GM20431 (cell line): ENCODE measurements around the gene FCSK.
"Not testable (repeated sequence)": the region's sequence is repeated elsewhere in the genome, so short reads cannot be mapped to it uniquely, and the experiment has no call there.

ENCODE experiments used
- in situ Hi-C: fragments of 300-500 bp; cut with MseI, MboI; formaldehyde crosslinking; loops from one replicate; pipeline ENCODE4 v1.15.0; 2020; ENCODE audit warnings: low sequenced_read_pairs; ENCODE audit not compliant: unreplicated experiment

FCSK gene

DNA sequence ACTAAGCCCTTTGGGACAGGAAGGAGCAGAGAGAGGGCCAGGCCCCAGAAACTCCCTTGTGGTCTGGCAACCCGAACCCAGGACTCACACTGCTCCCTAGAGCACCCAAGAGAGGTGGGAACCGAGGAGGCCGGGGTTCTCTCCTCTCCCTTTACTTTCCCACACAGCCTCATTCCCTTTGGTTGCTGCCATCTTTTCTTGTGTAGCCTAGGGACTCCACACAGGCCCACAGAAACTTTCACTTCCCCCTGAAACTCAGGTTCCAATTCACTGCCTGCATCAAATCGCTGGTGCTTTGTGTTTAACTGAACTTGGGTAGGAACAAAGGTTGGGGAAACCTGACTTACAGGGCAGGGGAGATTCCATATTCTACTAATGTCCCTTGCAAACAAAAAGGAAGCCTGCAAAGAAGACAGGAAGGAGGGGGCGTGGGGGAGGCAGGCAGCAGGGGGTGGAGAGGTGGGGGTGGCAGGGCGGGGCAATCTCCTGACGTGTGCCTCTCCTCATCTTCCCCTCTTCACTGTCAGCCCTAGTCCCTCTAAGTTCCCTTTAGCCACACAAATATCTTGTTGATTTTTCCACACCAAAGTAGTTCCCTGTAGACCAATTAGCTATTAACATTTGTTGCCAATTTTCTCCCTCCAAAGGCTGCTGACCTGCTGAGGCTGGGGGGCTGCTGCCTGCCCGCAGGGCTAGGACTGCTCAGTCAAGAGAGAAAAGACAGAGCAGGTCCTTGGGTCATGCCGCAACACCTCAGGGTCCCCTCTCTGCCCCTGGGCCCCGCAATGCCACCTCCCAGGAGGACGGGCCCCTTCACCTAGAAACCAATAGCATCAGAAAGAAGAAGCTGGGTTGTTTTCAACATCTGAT, 23.5 kb upstream of the FCSK start:
- in situ Hi-C loops, result no loop called here

GRCh38 chr16:70432356-70432722, 22.1 kb upstream of the FCSK start:
- in situ Hi-C loops, result no loop called here

- in situ Hi-C loops, result no loop called here
Measured at GRCh38 chr16:70432723-70433457, 21.5 kb upstream of the FCSK start.

DNA sequence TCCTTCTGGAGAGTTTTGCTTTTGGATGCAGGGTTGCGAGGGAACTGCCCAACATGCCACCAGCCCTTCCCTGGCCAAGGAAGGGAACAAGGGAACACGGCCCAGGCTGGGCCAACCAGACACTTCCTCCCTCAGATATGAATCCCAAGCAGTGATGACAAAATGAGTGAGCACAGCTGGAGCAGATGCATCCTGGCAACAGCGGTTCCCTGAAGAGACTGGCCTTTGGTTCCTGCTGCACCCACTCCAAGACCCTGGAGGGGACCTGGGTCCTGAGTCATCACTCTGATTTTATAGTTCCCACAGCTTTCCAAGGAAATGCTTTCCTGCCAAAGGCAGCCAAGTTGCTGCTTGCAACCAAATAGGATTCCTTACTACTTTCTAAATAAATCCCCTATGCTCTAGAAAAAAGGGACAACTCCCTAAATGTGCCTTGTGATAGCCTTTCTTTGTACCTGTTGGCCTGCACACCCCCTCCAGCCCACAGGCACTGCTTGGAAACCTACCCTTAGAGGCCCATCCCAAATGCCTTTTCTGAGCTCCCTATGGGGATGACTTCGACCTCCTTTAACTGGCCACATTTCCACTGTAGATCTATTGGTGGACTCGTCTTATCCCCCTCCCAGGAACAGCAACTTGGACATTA, 20.8 kb upstream of the FCSK start:
- in situ Hi-C loops, result no loop called here

DNA sequence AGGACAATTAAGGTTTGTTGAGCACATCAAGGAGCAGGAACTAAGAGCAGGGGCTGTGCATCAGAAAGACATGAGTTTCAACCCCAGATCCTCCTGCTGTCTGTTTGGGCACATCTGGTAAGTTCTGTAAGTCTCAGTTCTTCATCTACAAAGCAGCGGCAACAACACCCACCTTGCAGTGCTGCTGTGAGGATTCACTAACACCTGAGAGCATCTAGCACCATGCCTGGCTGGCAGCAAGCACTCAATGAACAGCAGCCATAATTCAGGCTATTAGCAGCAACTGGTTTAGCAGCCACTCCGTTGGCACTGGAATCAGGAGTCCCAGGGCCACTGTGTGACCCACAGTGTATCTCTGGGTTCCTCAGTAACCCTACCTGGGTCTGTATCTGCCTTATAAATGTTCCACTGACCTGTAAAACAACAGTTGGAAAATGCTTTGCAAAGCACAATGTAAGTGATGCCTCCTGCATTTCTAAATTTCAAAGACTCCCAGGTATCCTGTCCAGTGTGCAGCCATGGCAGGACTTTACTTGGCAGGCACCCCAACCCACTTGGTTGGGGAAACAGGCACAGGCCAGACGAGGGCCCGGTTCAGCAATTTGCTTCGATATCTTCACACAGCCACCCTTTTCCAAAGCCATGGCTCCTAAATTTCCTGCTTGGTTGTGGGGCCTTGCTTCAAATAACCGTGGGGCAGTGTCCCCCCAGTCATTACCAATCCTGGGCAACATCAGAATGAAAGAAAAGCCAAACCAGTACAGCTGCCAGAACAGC, 19.7 kb upstream of the FCSK start:
- in situ Hi-C loops, result no loop called here

DNA sequence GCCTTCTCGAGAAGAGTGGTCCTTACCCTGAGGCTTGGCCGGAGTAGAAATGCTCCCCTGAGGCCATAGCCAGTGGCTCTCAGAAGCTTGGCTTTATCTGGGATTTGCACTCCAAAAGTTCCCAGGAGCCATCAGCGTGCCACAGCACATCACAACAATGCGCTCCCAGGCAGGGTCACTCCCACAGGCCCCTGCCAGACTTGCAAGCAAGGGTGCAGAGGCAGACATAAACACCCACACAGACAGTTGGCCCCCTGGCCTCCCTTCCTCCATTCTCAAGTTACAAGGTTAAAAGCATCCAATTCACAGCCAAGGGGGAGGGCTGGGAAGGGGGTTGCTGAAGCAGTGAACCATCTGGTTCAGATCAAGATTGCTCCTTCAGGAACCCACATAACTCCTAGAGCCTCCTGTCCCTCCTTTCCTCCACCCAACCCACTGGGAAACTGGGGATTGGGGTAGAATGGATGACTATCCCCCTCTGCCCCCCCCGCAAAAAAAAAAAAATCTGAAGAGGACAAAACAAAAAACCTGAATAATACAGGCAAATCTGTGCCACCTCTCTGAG, 17.3 kb upstream of the FCSK start:
- in situ Hi-C loops, result no loop called here

DNA sequence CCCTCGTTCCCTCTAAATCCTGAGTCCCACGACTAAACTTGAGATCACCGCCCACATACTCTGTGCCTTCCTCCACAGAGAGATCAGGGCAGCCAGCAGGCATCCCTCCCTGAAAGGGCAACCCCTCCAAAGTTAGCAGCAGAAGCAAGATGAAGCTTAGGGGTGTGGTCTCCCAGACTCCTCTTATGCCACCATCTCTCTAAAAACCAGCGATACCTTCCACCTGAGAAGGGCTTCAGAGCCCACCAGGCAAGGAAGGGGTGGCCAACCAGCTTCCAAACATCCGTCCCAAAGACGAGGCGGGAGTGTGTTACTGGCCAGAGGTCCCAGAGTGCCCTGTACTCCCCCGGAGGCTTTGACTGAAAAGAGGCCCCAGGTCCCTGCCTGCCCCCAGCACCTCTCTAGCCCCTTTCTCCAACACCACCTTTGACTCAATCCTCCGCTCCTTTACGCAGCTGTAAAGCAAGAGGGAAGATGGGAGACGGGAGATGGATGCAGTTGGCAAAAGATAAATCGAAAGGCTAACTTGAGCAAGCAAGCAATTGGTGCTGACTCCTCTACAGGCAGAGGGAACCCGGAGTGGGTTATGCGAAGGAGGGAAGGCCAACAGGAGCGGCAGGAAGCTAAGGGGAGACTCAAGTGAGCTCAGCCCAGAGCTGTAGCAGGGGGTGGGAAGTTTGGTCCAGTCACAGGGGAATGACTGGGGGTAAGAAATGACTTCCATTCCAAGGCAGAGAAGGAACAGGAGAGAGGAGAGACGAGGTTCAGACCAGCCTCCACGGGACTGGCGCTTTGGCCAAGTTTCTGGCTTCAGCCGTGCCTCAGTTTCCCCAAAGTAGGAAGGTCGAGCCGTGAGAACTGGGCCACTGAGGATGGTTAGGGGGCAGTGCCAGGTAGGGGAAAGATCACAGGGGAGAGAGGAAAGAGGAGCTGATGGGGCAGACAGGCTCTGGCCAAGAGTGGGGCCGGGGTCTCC, 16.5 kb upstream of the FCSK start:
- in situ Hi-C loops, result no loop called here

DNA sequence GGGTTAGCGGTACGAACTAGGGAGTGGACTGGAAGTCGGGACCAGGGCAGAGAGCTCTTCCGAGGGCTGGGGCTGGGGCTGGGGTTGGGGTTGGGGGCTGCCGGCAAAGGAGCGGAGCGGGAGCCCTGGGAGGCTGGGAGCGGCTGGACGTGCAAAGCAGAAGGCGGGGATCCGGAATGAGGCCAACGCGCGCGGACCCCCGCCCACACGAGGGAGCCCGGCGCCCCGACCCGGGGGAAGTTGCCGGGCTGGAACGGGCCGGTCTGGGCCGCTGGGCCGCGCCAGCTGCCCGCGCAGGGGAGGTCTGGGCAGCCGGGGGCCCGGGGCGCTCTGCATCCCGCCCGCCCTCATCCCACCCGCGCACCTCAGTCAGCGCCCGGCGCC, 15.8 kb upstream of the FCSK start:
- in situ Hi-C loops, result no loop called here

- in situ Hi-C loops, result no loop called here
Measured at GRCh38 chr16:70438969-70439862, 15.2 kb upstream of the FCSK start, which contains the start of gene ST3GAL2. Gene ST3GAL2, minus strand, starts transcription at chr16:70439100. Its CDS starts 40,570 bp downstream, at chr16:70398530.

- in situ Hi-C loops, result no loop called here
Measured at GRCh38 chr16:70440009-70440692, 14.2 kb upstream of the FCSK start.

GRCh38 chr16:70441406-70441990, 12.9 kb upstream of the FCSK start:
- in situ Hi-C loops, result no loop called here

- in situ Hi-C loops, result no loop called here
Measured at GRCh38 chr16:70442344-70442743, 12.1 kb upstream of the FCSK start.

DNA sequence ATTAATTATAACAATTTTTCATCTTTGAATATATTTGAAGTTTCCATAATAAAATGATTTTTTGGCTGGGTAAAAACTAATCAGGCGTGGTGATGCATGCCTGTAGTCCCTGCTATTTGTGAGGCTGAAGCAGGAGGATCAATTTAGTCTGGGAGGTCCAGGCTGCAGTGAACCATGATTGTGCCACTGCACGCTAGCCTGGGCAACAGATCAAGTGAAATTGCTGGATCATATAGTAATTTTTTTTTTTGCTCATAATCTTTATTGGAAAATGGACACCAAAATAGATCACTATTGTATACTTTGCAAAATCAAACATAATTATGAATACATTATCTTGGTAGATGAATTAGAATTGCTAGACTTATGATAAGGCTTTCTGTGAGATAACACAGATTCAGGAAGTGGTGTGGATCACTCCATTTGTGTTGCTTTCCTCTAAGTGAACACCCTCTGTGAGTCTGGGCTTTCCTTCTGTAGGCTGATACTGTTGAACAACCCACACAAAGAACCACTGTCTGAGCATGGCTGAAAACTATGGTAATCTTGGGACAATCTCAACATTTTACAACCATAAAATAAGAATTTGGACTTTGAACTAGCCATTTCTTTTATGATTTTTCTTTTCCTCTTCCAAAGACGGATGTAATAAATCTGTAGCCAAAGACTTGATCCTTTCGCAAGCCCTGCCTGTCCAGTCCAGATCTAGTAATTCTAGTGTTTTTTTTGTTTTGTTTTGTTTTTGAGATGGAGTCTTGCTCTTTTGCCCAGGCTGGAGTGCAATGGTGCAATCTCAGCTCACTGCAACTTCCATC, 9.9 kb upstream of the FCSK start:
- in situ Hi-C loops, result no loop called here

GRCh38 chr16:70448075-70448474, 6.3 kb upstream of the FCSK start:
- in situ Hi-C loops, result no loop called here

DNA sequence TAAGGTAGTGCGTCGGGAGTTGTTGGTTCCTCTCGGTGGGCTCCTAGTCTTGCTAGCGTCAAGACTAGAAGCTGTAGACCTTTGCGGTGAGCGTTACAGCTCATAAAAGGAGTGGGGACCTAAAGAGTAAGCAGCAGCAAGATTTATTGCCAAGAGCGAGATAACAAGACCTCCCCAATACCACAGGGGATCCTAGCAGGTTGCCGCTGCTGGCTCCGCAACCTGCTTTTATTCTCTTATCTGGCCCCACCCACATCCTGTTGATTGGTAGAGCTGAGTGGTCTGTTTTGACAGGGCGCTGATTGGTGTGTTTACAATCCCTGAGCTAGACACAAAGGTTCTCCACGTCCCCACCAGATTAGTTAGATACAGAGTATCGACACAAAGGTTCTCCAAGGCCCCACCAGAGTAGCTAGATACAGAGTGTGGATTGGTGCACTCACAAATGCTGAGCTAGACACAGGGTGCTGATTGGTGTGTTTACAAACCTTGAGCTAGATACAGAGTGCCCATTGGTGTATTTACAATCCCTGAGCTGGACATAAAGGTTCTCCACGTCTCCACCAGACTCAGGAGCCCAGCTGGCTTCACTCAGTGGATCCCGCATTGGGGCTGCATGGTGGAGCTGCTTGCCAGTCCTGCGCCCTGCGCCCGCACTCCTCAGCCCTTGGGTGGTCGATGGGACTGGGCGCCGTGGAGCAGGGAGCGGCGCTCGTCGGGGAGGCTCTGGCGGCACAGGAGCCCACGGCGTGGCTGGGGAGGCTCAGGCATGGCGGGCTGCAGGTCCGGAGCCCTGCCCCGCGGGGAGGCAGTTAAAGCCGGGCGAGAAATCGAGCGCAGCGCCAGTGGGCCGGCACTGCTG, 4.0 kb upstream of the FCSK start:
- in situ Hi-C loops, result not testable (repeated sequence)
